LNCaP clone FGC (cell line): ENCODE results near the gene GADD45B.

Experiments used
- DNase-seq: peaks from one replicate; pipeline ENCODE4 v3.0.0-alpha.2; 2011; ENCODE audit warnings: low read depth
- H3K4me3 ChIP-seq: 2 replicates; pipeline ENCODE4 v1.5.1; 2011; ENCODE audit warnings: mild to moderate bottlenecking, low read depth, low read length, control low read depth
- CTCF ChIP-seq: IDR thresholded peaks from 2 replicates; pipeline ENCODE4 v1.5.1; 2012; ENCODE audit warnings: mild to moderate bottlenecking; ENCODE audit not compliant: control insufficient read depth, insufficient read depth; ENCODE audit errors: extremely low read depth

Gene GADD45B

GRCh38 chr19:2479556-2480194, 3.7 kb downstream of the GADD45B start:
- TF ChIP-seq CTCF: no peak
- H3K4me3 ChIP-seq: no peak overlapping the region
- no peak for DNase-seq

GRCh38 chr19:2481466-2481865, 5.5 kb downstream of the GADD45B start:
- H3K4me3 ChIP-seq: no peak overlapping the region
- no peak for TF ChIP-seq CTCF
- no peak for DNase-seq

- no peak overlapping the region for H3K4me3 ChIP-seq
- no peak for DNase-seq
- no peak for TF ChIP-seq CTCF
These were observed 6.6 kb downstream of the GADD45B start for GRCh38 chr19:2482354-2483038.

DNA sequence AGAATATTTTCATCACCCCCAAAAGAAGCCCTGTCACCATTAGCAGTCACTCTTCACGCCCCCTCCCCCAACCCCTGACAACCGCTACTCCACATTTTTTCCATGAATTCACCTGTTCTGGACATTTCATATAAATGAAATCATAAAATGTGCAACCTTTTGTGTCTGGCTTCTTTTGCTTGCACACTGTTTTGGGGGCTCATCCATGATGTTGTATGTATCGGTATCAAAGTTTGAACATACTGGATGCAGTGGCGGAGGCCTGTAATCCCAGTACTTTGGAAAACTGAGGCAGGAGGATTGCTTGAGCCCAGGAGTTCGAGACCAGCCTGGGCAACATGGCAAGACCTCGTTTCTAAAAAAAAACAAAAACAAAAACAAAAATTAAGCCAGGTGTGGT, 7.2 kb downstream of the GADD45B start:
- no peak for TF ChIP-seq CTCF
- DNase-seq: no peak
- no peak overlapping the region for H3K4me3 ChIP-seq

DNA sequence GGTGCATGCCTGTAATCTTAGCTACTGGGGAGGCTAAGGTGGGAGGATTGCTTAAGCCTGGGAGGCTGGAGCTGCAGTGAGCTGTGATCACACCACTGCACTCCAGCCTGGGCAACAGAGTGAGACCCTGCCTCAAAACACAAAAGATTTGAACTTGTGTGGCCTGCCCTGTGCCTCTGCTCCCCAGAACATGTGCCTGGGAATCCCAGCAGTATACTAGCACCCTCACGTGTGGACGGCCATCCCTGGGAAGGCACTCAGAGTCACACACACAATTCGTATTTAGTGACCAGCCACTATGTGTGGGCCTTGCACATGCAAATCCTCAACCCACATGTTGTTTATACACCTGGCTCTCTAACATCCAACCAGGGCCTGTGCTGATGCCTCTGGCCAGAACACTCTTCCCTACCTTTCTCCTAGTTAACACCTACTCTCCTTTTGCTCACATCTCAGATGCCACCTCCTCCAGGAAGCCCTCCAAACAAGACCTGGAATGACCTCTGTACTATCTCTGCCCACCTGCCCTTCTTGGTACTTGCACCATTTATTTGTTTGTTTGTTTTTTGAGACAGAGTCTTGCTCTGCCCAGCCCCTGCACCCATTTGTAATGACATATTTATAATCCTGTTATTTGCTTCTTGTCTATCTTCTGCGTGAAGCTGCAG, 7.7 kb downstream of the GADD45B start:
- TF ChIP-seq CTCF: no peak
- DNase-seq: no peak

GRCh38 chr19:2484178-2484937, 8.4 kb downstream of the GADD45B start:
- peak; percentile 58 for DNase-seq
- H3K4me3 ChIP-seq: no peak overlapping the region
- no peak for TF ChIP-seq CTCF

More for the DNA sequence above, 7.7 kb downstream of the GADD45B start:
- no peak overlapping the region for H3K4me3 ChIP-seq
